ENCODE results near the gene LAMP1. TPM values are rescaled to one million over a fixed set of nuclear protein-coding genes. Genes with fewer than 3 reads are reported as not detected.

LAMP1 gene
- total RNA-seq, 1 donor from 2014 or later: 192 TPM

DNA sequence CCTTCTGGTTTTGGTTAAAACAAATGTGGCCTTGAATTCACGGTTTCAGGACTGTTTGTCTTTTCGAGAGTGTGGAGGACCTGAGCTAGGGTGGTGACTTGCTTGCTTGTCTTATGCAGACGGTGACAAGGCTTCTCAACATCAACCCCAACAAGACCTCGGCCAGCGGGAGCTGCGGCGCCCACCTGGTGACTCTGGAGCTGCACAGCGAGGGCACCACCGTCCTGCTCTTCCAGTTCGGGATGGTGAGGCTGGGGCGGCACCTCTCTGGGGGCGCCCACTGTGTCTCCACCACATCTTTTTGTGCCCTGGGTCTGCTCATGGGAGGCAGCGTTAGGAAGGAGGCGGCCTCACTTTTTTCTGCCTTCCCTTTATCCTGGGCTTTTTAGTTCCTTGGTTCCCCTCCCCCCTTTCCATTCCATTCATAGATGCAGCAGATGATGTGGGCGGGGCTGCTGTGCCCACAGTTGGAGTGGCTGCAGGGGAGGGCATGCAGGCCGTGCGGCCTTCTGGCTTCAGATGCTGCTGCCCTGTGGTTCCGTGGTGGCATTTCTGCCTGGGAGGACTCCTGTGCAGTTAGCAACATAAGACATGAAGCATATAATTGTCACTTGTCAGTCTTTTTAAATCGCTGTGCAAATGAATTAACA lies 23.3 kb downstream of the LAMP1 start:
- H3K4me3 ChIP-seq (ENCODE audit: low read depth, low read length): no peak overlapping the region
- DNase-seq (ENCODE audit: low read depth): no peak
- TF ChIP-seq, protein P1, sequence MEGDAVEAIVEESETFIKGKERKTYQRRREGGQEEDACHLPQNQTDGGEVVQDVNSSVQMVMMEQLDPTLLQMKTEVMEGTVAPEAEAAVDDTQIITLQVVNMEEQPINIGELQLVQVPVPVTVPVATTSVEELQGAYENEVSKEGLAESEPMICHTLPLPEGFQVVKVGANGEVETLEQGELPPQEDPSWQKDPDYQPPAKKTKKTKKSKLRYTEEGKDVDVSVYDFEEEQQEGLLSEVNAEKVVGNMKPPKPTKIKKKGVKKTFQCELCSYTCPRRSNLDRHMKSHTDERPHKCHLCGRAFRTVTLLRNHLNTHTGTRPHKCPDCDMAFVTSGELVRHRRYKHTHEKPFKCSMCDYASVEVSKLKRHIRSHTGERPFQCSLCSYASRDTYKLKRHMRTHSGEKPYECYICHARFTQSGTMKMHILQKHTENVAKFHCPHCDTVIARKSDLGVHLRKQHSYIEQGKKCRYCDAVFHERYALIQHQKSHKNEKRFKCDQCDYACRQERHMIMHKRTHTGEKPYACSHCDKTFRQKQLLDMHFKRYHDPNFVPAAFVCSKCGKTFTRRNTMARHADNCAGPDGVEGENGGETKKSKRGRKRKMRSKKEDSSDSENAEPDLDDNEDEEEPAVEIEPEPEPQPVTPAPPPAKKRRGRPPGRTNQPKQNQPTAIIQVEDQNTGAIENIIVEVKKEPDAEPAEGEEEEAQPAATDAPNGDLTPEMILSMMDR (conservative IDR thresholded peaks at IDR 0.05; ENCODE audit: low read depth, low read length): no peak

DNA sequence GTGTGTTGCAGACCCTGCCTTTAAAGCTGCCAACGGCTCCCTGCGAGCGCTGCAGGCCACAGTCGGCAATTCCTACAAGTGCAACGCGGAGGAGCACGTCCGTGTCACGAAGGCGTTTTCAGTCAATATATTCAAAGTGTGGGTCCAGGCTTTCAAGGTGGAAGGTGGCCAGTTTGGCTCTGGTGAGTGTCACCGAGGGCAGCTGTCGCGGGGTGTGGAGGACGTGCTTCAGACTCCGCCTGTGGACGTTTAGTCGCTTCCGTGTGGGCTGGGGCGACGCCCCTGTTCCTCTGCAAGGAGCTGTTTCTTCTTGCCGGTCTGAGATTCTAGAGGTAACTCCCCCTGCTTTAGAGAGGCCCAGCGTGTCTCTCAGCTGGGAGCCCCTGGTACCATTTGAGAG lies 24.5 kb downstream of the LAMP1 start:
- no peak overlapping the region for H3K4me3 ChIP-seq (ENCODE audit: low read depth, low read length)
- no peak for DNase-seq (ENCODE audit: low read depth)
- TF ChIP-seq, protein P1 (conservative IDR thresholded peaks at IDR 0.05; ENCODE audit: low read depth, low read length): no peak

DNA sequence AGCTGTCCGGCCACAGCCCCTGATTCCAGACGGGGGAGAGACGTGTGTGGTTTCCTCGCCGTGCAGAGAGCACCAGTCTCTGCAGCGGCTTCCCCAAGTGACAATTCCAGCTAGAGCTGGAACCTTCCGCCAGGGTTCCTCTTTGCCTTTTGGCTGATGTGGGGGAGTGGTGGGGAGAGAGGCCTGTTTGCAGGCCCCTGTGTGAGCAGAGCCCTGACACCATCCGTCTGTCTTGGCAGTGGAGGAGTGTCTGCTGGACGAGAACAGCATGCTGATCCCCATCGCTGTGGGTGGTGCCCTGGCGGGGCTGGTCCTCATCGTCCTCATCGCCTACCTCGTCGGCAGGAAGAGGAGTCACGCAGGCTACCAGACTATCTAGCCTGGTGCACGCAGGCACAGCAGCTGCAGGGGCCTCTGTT lies 25.0 kb downstream of the LAMP1 start:
- DNase-seq (ENCODE audit: low read depth): no peak
- TF ChIP-seq, protein P1 (conservative IDR thresholded peaks at IDR 0.05; ENCODE audit: low read depth, low read length): no peak

DNA sequence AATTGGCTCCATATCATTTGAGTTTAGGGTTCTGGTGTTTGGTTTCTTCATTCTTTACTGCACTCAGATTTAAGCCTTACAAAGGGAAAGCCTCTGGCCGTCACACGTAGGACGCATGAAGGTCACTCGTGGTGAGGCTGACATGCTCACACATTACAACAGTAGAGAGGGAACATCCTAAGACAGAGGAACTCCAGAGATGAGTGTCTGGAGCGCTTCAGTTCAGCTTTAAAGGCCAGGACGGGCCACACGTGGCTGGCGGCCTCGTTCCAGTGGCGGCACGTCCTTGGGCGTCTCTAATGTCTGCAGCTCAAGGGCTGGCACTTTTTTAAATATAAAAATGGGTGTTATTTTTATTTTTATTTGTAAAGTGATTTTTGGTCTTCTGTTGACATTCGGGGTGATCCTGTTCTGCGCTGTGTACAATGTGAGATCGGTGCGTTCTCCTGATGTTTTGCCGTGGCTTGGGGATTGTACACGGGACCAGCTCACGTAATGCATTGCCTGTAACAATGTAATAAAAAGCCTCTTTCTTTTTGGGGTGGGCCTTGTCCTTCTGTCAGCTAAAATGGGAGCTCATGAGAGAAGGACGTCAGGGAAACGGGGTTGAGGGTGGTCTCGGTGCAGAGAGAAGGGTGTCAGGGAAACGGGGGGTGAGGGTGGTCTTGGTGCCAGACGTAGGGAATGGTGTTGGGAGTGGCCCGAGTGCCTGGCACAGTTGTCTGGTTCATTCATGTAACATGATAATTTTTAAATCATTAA lies 26.0 kb downstream of the LAMP1 start:
- no peak for DNase-seq (ENCODE audit: low read depth)
- no peak overlapping the region for H3K4me3 ChIP-seq (ENCODE audit: low read depth, low read length)
- TF ChIP-seq, protein P1 (conservative IDR thresholded peaks at IDR 0.05; ENCODE audit: low read depth, low read length): no peak

More for the DNA sequence above, 25.0 kb downstream of the LAMP1 start:
- no peak overlapping the region for H3K4me3 ChIP-seq (ENCODE audit: low read depth, low read length)

DNA sequence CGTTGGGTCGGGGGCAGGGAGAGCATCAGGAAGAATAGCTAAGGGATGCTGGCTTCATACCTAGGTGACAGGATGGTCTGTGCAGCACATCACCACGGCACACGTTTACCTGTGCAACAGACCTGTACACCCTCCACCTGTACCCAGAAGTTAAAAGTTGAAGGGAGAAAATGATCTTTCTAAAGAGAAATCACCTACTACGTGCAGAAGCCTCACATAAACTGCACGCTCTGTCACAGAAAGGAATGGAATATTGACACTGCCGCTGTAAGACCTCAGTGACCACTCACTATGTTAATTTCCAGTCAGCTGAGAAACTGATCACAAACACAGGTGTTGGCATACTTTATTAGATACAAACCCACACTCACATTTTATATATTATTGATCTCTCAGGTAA lies 26.8 kb downstream of the LAMP1 start:
- TF ChIP-seq, protein P1 (conservative IDR thresholded peaks at IDR 0.05; ENCODE audit: low read depth, low read length): no peak
- no peak for DNase-seq (ENCODE audit: low read depth)

DNA sequence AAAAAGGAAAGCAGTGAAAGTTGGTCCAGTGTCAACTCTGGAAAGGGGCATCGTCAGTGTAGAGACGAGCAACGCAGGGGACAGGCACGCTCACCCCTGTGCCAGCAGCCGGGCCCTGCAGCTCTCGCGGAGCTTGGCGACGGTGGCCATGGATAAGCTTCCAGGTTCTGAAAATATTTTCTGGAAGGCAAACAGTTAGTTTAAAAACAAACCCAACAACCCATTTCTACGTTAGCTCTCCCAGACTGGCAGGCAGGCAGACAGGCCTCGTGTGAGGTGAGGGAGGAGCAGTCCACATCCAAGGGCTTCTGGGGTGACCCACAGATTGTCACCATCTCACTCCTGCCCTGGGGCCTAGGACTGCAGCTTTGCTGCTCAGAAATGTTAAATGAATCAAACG lies 27.4 kb downstream of the LAMP1 start:
- H3K4me3 ChIP-seq (ENCODE audit: low read depth, low read length): no peak overlapping the region
- DNase-seq (ENCODE audit: low read depth): no peak
- TF ChIP-seq, protein P1 (conservative IDR thresholded peaks at IDR 0.05; ENCODE audit: low read depth, low read length): no peak

More for the DNA sequence above, 26.8 kb downstream of the LAMP1 start:
- H3K4me3 ChIP-seq (ENCODE audit: low read depth, low read length): no peak overlapping the region
